Osteocyte (in vitro differentiated cells): ENCODE results near the gene IRF2BPL. TPM values are rescaled to one million over a fixed set of nuclear protein-coding genes. Genes with fewer than 3 reads are reported as not detected.

Experiments
- DNase-seq: peaks from one replicate; pipeline ENCODE4 v3.0.0; 2021; ENCODE audit warnings: mixed read lengths; ENCODE audit not compliant: unreplicated experiment; ENCODE audit errors: extremely low spot score
- H3K27ac Mint-ChIP-seq: one replicate; pipeline ENCODE4 v1.8.0; 2021; ENCODE audit warnings: mild to moderate bottlenecking, mixed read lengths; ENCODE audit not compliant: unreplicated experiment
- H3K27me3 Mint-ChIP-seq: one replicate; pipeline ENCODE4 v1.8.0; 2021; ENCODE audit warnings: mixed read lengths; ENCODE audit not compliant: unreplicated experiment
- H3K36me3 Mint-ChIP-seq: one replicate; pipeline ENCODE4 v1.8.0; 2021; ENCODE audit warnings: mixed read lengths; ENCODE audit not compliant: unreplicated experiment
- H3K4me1 Mint-ChIP-seq: one replicate; pipeline ENCODE4 v1.8.0; 2021; ENCODE audit warnings: mixed read lengths; ENCODE audit not compliant: unreplicated experiment
- H3K4me3 Mint-ChIP-seq: one replicate; pipeline ENCODE4 v1.8.0; 2021; ENCODE audit warnings: mild to moderate bottlenecking, moderate library complexity, mixed read lengths; ENCODE audit not compliant: unreplicated experiment
- H3K9me3 Mint-ChIP-seq: one replicate; pipeline ENCODE4 v1.8.0; 2021; ENCODE audit warnings: mixed read lengths; ENCODE audit not compliant: unreplicated experiment
- total RNA-seq: library from RNA; stranded (reverse); gene quantifications from 2 replicates; pipeline ENCODE4 v1.2.1, GENCODE V29; 2021
- TF ChIP-seq, protein P1 (sequence below): fragments of 200-600 bp; sonication (generic); IDR thresholded peaks from 2 replicates; pipeline ENCODE4 v1.5.0; 2021; ENCODE audit warnings: antibody characterized with exemption, mild to moderate bottlenecking, moderate library complexity

IRF2BPL gene
- total RNA-seq, 1 donor from 2014 or later: 120 TPM

DNA sequence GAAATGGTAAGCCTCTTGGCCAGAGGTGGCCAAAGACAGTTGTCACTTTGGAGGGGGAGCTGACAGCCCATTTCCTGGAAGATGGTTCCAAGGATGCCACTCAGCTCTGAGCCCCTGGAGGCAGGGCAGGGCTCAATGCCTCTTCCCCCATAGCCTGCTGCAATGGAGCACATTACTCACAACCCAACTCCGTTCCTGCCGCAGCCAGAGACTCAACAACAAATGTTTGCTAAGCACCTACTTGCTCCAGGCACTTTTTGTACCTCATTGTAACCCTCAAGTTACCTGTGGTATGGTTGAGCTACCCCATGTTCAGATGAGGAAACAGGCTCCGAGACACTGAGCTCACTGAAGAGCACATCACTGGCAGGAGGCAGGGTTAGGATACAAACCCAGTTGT is 19.5 kb downstream of the IRF2BPL start:
- TF ChIP-seq, protein P1, sequence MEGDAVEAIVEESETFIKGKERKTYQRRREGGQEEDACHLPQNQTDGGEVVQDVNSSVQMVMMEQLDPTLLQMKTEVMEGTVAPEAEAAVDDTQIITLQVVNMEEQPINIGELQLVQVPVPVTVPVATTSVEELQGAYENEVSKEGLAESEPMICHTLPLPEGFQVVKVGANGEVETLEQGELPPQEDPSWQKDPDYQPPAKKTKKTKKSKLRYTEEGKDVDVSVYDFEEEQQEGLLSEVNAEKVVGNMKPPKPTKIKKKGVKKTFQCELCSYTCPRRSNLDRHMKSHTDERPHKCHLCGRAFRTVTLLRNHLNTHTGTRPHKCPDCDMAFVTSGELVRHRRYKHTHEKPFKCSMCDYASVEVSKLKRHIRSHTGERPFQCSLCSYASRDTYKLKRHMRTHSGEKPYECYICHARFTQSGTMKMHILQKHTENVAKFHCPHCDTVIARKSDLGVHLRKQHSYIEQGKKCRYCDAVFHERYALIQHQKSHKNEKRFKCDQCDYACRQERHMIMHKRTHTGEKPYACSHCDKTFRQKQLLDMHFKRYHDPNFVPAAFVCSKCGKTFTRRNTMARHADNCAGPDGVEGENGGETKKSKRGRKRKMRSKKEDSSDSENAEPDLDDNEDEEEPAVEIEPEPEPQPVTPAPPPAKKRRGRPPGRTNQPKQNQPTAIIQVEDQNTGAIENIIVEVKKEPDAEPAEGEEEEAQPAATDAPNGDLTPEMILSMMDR: no peak
- Mint-ChIP-seq H3K4me3 (no peak overlapping the region), H3K36me3 (no peaks in the 10 kb centered on the region), H3K9me3 (no peaks in the 10 kb centered on the region), H3K4me1 (peaks cover 29% of the 10 kb centered on the region), H3K27me3 (no peaks in the 10 kb centered on the region), H3K27ac (no peak overlapping the region)
- DNase-seq: no peak

DNA sequence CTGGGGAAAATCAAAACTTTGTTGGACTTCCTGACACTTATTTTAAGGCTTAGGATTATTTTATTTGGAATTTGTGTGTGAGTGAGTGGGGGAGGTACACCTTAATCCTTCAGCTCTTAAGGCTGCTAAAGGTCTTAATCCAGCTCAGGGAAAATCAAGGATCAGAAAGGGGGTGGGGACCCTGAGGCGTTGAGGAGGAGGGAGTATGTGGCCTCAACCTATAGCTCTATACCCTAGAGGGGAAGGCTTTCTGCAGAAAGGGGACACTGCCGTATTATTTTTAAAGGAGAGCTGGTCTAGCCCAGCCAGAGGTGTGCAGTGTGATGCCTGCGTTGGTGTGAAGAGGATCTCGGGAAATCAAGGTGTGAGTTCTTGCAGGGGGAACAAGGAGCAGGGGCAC is 20.0 kb downstream of the IRF2BPL start:
- Mint-ChIP-seq H3K27me3 (no peaks in the 10 kb centered on the region), H3K4me3 (no peak overlapping the region), H3K9me3 (no peaks in the 10 kb centered on the region), H3K4me1 (peaks cover 24% of the 10 kb centered on the region), H3K27ac (peak overlapping the region; percentile 63), H3K36me3 (no peaks in the 10 kb centered on the region)
- no peak for DNase-seq
- TF ChIP-seq, protein P1: no peak

DNA sequence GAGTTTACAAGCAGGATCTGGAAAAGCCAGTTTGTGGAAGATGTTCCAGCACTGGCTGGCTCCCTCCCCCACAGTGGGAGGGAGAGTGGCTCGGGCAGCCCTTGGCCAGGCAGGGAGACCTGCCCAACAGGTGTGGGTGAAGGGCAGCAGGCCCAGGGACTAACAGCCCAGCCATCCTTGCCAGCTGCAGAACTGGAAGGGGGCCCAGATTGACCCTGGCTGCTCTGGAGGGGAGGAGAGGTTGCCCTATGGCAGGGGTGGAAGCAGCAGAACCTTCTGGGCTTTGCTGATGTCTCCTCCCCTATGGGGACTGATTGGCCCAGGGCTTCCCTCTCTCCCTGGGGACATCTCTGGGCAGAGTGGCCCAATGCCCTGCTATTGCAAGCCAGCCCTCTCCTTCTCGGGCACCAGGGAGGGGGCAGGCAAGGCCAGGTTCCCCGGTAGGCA is 20.5 kb downstream of the IRF2BPL start:
- Mint-ChIP-seq H3K27me3 (no peaks in the 10 kb centered on the region), H3K4me1 (peaks cover 20% of the 10 kb centered on the region), H3K4me3 (no peak overlapping the region), H3K36me3 (no peaks in the 10 kb centered on the region), H3K27ac (peak overlapping the region; percentile 63), H3K9me3 (no peaks in the 10 kb centered on the region)
- TF ChIP-seq, protein P1: no peak
- no peak for DNase-seq

GRCh38 chr14:77007183-77007974 is 21.1 kb downstream of the IRF2BPL start:
- Mint-ChIP-seq H3K4me3 (no peak overlapping the region), H3K27me3 (no peaks in the 10 kb centered on the region), H3K36me3 (no peaks in the 10 kb centered on the region), H3K27ac (no peak overlapping the region), H3K9me3 (no peaks in the 10 kb centered on the region), H3K4me1 (peaks cover 15% of the 10 kb centered on the region)
- no peak for DNase-seq
- TF ChIP-seq, protein P1: no peak

DNA sequence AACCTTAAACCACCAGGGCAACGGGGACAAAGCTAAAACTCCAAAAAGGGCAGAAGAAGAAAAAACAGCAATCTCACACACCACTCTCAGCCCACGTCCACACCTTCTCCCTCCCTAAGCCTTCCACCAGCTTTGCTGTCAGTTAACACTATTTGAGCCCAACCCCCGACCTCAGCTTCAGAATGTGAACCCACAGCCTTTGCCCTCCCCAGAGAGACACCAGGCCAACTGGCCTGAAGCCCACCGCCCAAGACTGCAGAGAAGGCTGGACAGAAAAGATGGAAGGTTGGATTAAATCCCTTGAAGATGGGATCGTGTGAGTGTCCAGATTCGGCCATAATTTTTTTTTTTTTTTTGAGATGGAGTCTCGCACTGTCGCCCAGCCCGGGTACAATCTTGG is 22.4 kb downstream of the IRF2BPL start:
- no peak overlapping the region for H3K4me3 Mint-ChIP-seq
- TF ChIP-seq, protein P1: no peak
- no peaks in the 10 kb centered on the region for H3K36me3 Mint-ChIP-seq
- no peaks in the 10 kb centered on the region for H3K27me3 Mint-ChIP-seq
- no peaks in the 10 kb centered on the region for H3K9me3 Mint-ChIP-seq
- no peak for DNase-seq
- peaks cover 15% of the 10 kb centered on the region for H3K4me1 Mint-ChIP-seq
- H3K27ac Mint-ChIP-seq: no peak overlapping the region
